Mesothelial cell of epicardium (in vitro differentiated cells): ENCODE results near the gene TAAR6. TPM values are rescaled to one million over a fixed set of nuclear protein-coding genes. Genes with fewer than 3 reads are reported as not detected.

ENCODE experiments used
- DNase-seq, 2 experiments: peaks; one replicate each; pipeline ENCODE4 v3.0.0; 2021; ENCODE audit warnings: low spot score in 2 of 2; ENCODE audit not compliant: unreplicated experiment in 2 of 2
- H3K27ac Mint-ChIP-seq: 2 replicates; pipeline ENCODE4 v1.8.0; 2021; ENCODE audit warnings: mixed read lengths
- H3K27me3 Mint-ChIP-seq: 2 replicates; pipeline ENCODE4 v1.8.0; 2021; ENCODE audit warnings: low read depth, mixed read lengths
- H3K36me3 Mint-ChIP-seq: 2 replicates; pipeline ENCODE4 v1.8.0; 2021; ENCODE audit warnings: mixed read lengths
- H3K4me1 Mint-ChIP-seq: 2 replicates; pipeline ENCODE4 v1.8.0; 2021; ENCODE audit warnings: mixed read lengths
- H3K4me3 Mint-ChIP-seq: 2 replicates; pipeline ENCODE4 v1.8.0; 2021; ENCODE audit warnings: mild to moderate bottlenecking, moderate library complexity, mixed read lengths
- H3K9me3 Mint-ChIP-seq: 2 replicates; pipeline ENCODE4 v1.8.0; 2021; ENCODE audit warnings: mixed read lengths
- total RNA-seq: library from RNA; stranded (reverse); gene quantifications from 3 replicates; pipeline ENCODE4 v1.2.1, GENCODE V29; 2021
- TF ChIP-seq, protein P1 (sequence below): fragments of 200-600 bp; sonication (generic); IDR thresholded peaks from one replicate; pipeline ENCODE4 v1.5.0; 2021; ENCODE audit warnings: antibody characterized with exemption; ENCODE audit not compliant: unreplicated experiment

TAAR6 gene
- total RNA-seq, 1 donor from 2014 or later = not detected

DNA sequence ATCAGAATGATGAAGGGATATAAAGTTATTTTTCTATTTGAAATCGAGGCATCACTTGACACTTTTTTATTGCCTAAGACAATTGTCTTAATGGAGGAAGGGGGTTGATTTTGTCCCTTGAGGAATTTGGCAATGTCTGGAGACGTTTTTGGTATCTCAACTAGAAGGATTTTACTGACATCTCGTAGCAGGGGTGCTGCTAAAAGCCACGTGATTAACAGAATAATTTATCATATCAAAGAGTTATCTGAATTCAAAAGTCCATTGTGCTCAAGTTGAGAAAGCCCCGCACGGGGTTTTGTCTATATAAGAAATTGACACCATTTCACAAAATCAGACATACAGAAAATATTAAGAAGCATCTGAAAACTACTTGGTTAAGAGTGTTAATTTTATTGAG is 1.5 kb upstream of the TAAR6 start:
- DNase-seq = no peak
- Mint-ChIP-seq H3K27me3 (peaks cover 17% of the 10 kb centered on the region), H3K36me3 (no peaks in the 10 kb centered on the region)

GRCh38 chr6:132569170-132569569 is 952 bp upstream of the TAAR6 start:
- TF ChIP-seq, protein P1, sequence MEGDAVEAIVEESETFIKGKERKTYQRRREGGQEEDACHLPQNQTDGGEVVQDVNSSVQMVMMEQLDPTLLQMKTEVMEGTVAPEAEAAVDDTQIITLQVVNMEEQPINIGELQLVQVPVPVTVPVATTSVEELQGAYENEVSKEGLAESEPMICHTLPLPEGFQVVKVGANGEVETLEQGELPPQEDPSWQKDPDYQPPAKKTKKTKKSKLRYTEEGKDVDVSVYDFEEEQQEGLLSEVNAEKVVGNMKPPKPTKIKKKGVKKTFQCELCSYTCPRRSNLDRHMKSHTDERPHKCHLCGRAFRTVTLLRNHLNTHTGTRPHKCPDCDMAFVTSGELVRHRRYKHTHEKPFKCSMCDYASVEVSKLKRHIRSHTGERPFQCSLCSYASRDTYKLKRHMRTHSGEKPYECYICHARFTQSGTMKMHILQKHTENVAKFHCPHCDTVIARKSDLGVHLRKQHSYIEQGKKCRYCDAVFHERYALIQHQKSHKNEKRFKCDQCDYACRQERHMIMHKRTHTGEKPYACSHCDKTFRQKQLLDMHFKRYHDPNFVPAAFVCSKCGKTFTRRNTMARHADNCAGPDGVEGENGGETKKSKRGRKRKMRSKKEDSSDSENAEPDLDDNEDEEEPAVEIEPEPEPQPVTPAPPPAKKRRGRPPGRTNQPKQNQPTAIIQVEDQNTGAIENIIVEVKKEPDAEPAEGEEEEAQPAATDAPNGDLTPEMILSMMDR = no peak
- no peak for DNase-seq
- peaks cover 2% of the 10 kb centered on the region for H3K4me1 Mint-ChIP-seq
- H3K27me3 Mint-ChIP-seq = peaks cover 16% of the 10 kb centered on the region
- H3K27ac Mint-ChIP-seq = no peak overlapping the region
- H3K4me3 Mint-ChIP-seq = no peak overlapping the region
- no peaks in the 10 kb centered on the region for H3K36me3 Mint-ChIP-seq
- no peaks in the 10 kb centered on the region for H3K9me3 Mint-ChIP-seq

More for the DNA sequence above, 1.5 kb upstream of the TAAR6 start:
- TF ChIP-seq, protein P1 = no peak
- Mint-ChIP-seq H3K9me3 (no peaks in the 10 kb centered on the region), H3K27ac (no peak overlapping the region), H3K4me3 (no peak overlapping the region), H3K4me1 (peaks cover 2% of the 10 kb centered on the region)

GRCh38 chr6:132571774-132572173 is 1.7 kb downstream of the TAAR6 start:
- H3K27ac Mint-ChIP-seq = no peak overlapping the region
- peaks cover 15% of the 10 kb centered on the region for H3K27me3 Mint-ChIP-seq
- H3K4me1 Mint-ChIP-seq = peaks cover 2% of the 10 kb centered on the region
- no peaks in the 10 kb centered on the region for H3K9me3 Mint-ChIP-seq
- no peaks in the 10 kb centered on the region for H3K36me3 Mint-ChIP-seq
- no peak overlapping the region for H3K4me3 Mint-ChIP-seq
- DNase-seq = no peak
- TF ChIP-seq, protein P1 = no peak

GRCh38 chr6:132584698-132585097 is 14.6 kb downstream of the TAAR6 start:
- TF ChIP-seq, protein P1 = no peak
- no peaks in the 10 kb centered on the region for H3K36me3 Mint-ChIP-seq
- H3K27me3 Mint-ChIP-seq = peaks cover 11% of the 10 kb centered on the region
- no peaks in the 10 kb centered on the region for H3K4me1 Mint-ChIP-seq
- DNase-seq = no peak
- no peak overlapping the region for H3K4me3 Mint-ChIP-seq
- no peak overlapping the region for H3K27ac Mint-ChIP-seq
- H3K9me3 Mint-ChIP-seq = peaks cover 5% of the 10 kb centered on the region

DNA sequence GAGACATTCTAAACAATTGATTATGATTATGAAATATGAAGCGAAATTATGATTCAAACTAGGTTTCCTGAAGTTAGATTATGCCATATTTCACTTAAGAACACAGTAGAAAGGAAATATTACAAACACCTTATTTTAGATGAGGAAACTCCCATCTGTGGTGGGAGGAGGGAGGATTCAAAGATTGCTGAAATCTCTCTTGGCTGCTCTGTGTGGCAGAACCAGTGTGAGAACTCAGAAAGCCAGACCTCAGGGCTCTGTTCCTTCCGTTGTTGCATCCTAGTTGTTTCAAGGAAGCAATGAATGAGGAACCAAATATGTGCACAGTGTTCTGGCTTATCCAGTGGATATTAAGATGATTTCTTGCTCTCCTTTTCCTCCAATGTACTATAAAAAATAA is 17.3 kb downstream of the TAAR6 start:
- Mint-ChIP-seq H3K4me1 (no peaks in the 10 kb centered on the region), H3K4me3 (no peak overlapping the region), H3K27ac (no peak overlapping the region), H3K27me3 (peaks cover 14% of the 10 kb centered on the region), H3K36me3 (no peaks in the 10 kb centered on the region), H3K9me3 (no peaks in the 10 kb centered on the region)
- TF ChIP-seq, protein P1 = no peak
- no peak for DNase-seq

DNA sequence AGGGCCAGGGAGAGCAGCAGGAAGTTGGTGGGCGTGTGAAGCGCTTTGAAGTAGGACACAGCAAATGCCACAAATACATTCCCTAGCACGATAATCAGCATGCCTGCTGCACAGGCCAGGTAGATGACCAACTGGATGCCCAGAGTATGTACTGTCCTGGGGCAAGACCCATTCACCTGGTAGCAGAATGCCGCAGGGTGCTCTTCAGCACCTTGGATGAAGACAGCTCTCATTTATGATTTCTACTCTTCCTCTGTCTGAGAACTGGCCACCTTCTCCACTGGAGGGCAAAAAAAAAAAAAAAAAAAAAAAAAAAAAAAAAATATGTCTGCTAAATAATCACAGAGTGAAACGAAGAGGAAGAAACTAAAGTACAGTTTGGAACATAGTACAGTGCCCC is 19.3 kb downstream of the TAAR6 start, which contains the start of gene TAAR5:
Gene TAAR5, minus strand, starts transcription at position 288 of the 400 bp plus-strand sequence. Its CDS starts 55 bp downstream, at position 233.
- TF ChIP-seq, protein P1 = no peak
- peaks cover 14% of the 10 kb centered on the region for H3K27me3 Mint-ChIP-seq
- H3K27ac Mint-ChIP-seq = no peak within 1 kb of the TSS
- no peaks in the 10 kb centered on the region for H3K9me3 Mint-ChIP-seq
- no peaks in the 10 kb centered on the region for H3K4me1 Mint-ChIP-seq
- DNase-seq = no peak
- H3K4me3 Mint-ChIP-seq = no peak within 1 kb of the TSS
- no peaks in the 10 kb centered on the region for H3K36me3 Mint-ChIP-seq
